Heart left ventricle (tissue), 13 donors: ENCODE results near the gene RFNG.

ENCODE experiments used
- POLR2A ChIP-seq, 2 donors: fragments of 450-650 bp; IDR thresholded peaks; one replicate each; pipeline ENCODE4 v1.6.1; 2017; ENCODE audit warnings: antibody characterized with exemption in 2 of 2, mild to moderate bottlenecking in 2 of 2, moderate library complexity in 2 of 2
- TF ChIP-seq, protein P1 (sequence below), 12 donors: fragments of 200-600 bp; sonication (generic) in 4 of 12; IDR thresholded peaks; one replicate each; pipeline versions ENCODE4 v1.5.0 to v1.8.0; 2018 to 2022; ENCODE audit warnings: antibody characterized with exemption in 12 of 12, mild to moderate bottlenecking in 5 of 12
- donor health status: ischemic (EF 13 %, LVEDD 7.1; RV severe dilation, severe dysfunction).
- donor health status: DM: no; HTN: yes; CAD: no.
- donor health status: DM: no; HTN: no; CAD: no.
- donor health status: ischemic (EF 25% LVEDD 6.9; RV normal size, moderate dysfunction).
- donor health status: ischemic (EF 25% LVEDD 5.7; RV mildly dilated, moderate dysfunction).
- donor health status: ischemic (EF 35%, LVEDD 5.7; RV mildly dilated, moderate dysfunction).
- donor health status: nonischemic (EF 11% LVEDD 7.7; RV severe dilation, severe dysfunction).
- donor health status: DM: yes; HTN: yes; CAD: no.
- donor health status: PGD.
- donor health status: ischemic (EF 29% LVEDD 5.4; RV normal size, mild dysfunction).
- donor health status: nonischemic (EF 23%, LVEDD 6.1; RV moderate dilation, normal function).

DNA sequence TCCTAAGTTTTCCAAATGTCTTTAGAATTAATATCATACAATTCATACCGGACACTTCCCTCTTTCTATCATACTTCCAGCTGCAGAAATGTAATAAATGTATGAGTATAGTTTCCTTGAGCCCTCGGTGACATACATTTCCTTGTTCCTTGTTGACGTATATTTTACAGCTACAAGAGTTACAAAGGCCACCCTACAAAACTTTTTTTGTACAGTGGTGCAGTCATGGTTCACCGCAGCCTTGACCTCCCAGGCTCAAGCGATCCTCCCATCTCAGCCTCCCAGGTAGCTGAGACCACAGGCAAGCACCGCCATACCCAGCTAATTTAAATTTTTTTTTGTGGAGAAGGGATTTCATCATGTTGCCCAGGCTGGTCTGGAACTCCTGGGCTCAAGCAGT is 21.2 kb upstream of the RFNG start:
- TF ChIP-seq, protein P1, sequence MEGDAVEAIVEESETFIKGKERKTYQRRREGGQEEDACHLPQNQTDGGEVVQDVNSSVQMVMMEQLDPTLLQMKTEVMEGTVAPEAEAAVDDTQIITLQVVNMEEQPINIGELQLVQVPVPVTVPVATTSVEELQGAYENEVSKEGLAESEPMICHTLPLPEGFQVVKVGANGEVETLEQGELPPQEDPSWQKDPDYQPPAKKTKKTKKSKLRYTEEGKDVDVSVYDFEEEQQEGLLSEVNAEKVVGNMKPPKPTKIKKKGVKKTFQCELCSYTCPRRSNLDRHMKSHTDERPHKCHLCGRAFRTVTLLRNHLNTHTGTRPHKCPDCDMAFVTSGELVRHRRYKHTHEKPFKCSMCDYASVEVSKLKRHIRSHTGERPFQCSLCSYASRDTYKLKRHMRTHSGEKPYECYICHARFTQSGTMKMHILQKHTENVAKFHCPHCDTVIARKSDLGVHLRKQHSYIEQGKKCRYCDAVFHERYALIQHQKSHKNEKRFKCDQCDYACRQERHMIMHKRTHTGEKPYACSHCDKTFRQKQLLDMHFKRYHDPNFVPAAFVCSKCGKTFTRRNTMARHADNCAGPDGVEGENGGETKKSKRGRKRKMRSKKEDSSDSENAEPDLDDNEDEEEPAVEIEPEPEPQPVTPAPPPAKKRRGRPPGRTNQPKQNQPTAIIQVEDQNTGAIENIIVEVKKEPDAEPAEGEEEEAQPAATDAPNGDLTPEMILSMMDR (IDR thresholded peaks at IDR 0.05): no peak
- no peak for TF ChIP-seq POLR2A (IDR thresholded peaks at IDR 0.05)
